ENCODE data around the gene POLA1.
"Not testable (repeated sequence)": the region's sequence is repeated elsewhere in the genome, so short reads cannot be mapped to it uniquely, and the experiment has no call there.

Gene POLA1

GRCh38 chrX:24799078-24799477, 105.4 kb downstream of the POLA1 start:
- no peak for DNase-seq (ENCODE audit: low read depth)

GRCh38 chrX:24799565-24799964, 105.8 kb downstream of the POLA1 start:
- no peak for DNase-seq (ENCODE audit: low read depth)

- DNase-seq (ENCODE audit: low read depth), result no peak
These were observed 111.5 kb downstream of the POLA1 start for GRCh38 chrX:24805201-24805600.

- not testable (repeated sequence) for DNase-seq (ENCODE audit: low read depth)
These were observed 126.1 kb downstream of the POLA1 start for GRCh38 chrX:24819807-24820206.

- no peak for DNase-seq (ENCODE audit: low read depth)
These were observed 134.4 kb downstream of the POLA1 start for GRCh38 chrX:24828147-24828546.

- no peak for DNase-seq (ENCODE audit: low read depth)
These were observed 134.9 kb downstream of the POLA1 start for GRCh38 chrX:24828600-24828999.

- no peak for DNase-seq (ENCODE audit: low read depth)
These were observed 140.0 kb downstream of the POLA1 start for GRCh38 chrX:24833695-24834094.

- no peak for DNase-seq (ENCODE audit: low read depth)
These were observed 144.2 kb downstream of the POLA1 start for GRCh38 chrX:24837966-24838365.

- no peak for DNase-seq (ENCODE audit: low read depth)
These were observed 144.9 kb downstream of the POLA1 start for GRCh38 chrX:24838629-24839028.

GRCh38 chrX:24839331-24839730, 145.6 kb downstream of the POLA1 start:
- no peak for DNase-seq (ENCODE audit: low read depth)

- no peak for DNase-seq (ENCODE audit: low read depth)
These were observed 148.8 kb downstream of the POLA1 start for GRCh38 chrX:24842486-24842885.

GRCh38 chrX:24846550-24847150, 152.9 kb downstream of the POLA1 start:
- DNase-seq (ENCODE audit: low read depth), result no peak

GRCh38 chrX:24851289-24851688, 157.6 kb downstream of the POLA1 start:
- DNase-seq (ENCODE audit: low read depth), result no peak

GRCh38 chrX:24851780-24852179, 158.1 kb downstream of the POLA1 start:
- no peak for DNase-seq (ENCODE audit: low read depth)

GRCh38 chrX:24858004-24858746, 164.5 kb downstream of the POLA1 start:
- no peak for DNase-seq (ENCODE audit: low read depth)

GRCh38 chrX:24859211-24859841, 165.6 kb downstream of the POLA1 start:
- DNase-seq (ENCODE audit: low read depth), result no peak

GRCh38 chrX:24860140-24860539, 166.4 kb downstream of the POLA1 start:
- no peak for DNase-seq (ENCODE audit: low read depth)

GRCh38 chrX:24862343-24862742, 168.6 kb downstream of the POLA1 start:
- no peak for DNase-seq (ENCODE audit: low read depth)

- DNase-seq (ENCODE audit: low read depth), result not testable (repeated sequence)
These were observed 170.1 kb downstream of the POLA1 start for GRCh38 chrX:24863779-24864178.

- DNase-seq (ENCODE audit: low read depth), result no peak
These were observed 176.4 kb downstream of the POLA1 start for GRCh38 chrX:24870143-24870542.

GRCh38 chrX:24874604-24875247, 181.0 kb downstream of the POLA1 start:
- DNase-seq (ENCODE audit: low read depth), result no peak

- no peak for DNase-seq (ENCODE audit: low read depth)
These were observed 183.0 kb downstream of the POLA1 start for GRCh38 chrX:24876530-24877287.
